Midbrain (tissue), 1 donor: Measurements from ENCODE around the gene VMP1.

Experiments used
- DNase-seq: peaks from one replicate; lab custom pipeline; 2025; lab: John Stamatoyannopoulos, UW

VMP1 gene

DNA sequence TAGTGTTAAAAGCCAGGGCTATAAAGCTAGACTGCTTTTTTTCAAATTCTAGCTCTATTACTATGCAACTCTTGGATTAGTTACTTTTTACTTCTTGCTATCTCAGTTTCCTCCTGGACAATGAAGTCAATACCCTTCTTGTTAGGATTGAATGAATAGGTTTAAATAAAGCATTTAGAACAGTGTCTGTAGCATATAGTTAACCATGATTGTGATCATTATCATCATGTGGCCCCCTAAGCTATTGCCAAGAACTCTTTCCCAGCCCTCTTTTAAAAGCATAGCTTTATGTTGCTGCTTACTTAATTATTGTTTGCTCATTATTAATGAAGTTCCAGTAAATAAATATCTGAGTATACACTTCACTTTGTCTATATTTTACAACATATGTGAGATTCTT, 4.5 kb downstream of the VMP1 start:
- DNase-seq = no peak

DNA sequence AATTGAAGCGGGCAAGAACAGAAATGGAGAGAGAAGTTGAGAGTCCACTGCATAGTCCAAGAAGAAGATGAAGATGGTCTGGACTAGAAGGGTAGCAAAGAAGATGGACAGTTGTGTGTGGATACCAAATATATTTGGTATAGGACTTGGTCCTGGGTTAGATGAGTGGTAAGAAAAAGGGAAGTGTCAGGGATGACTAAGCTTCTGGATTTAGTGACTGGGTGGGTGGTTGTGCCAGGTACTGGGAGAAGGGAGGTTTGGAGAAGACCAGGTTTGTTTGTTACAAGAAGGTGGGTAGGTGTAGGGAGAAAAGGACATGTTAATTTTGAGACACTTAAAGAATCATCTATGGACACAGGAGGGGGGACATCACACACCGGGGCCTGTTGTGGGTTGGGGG, 5.4 kb downstream of the VMP1 start:
- DNase-seq = no peak

GRCh38 chr17:59714255-59714654, 6.8 kb downstream of the VMP1 start:
- no peak for DNase-seq

DNA sequence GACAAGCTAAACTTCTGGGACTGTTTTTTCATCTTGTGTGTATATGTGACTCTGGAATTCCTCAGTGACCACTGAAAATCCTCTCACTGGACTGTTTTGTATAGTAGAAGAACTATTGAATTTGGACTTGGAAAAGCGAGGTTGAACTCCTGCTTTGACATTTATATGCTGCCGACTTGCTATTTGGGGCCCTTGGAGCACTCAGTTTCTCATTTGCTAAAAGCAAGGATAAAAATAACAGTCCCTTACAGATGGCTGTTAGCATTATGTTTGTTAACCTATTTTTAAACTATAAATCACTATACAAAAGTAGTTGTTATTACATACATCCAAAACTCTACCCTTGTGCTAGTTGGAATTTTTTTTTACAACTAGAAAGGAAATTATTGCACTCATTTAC, 9.0 kb downstream of the VMP1 start:
- no peak for DNase-seq

GRCh38 chr17:59719526-59719925, 12.1 kb downstream of the VMP1 start:
- peak; percentile 53 for DNase-seq

DNA sequence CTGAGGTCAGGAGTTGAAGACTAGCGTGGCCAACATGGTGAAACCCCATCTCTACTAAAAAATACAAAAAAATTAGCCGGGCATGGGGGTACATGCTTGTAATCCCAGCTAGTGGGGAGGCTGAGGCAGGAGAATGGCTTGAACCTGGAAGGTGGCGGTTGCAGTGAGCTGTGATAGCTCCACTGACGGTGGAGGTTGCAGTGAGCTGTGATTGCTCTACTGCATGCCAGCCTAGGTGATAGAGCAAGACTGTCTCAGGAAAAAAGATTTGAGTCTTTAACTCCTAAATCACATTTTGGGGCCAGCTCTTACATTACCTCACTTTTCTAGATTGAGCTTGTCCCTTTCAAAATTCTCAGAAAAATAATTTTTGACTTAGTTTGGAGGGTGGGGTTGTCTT, 15.2 kb downstream of the VMP1 start:
- no peak for DNase-seq

DNA sequence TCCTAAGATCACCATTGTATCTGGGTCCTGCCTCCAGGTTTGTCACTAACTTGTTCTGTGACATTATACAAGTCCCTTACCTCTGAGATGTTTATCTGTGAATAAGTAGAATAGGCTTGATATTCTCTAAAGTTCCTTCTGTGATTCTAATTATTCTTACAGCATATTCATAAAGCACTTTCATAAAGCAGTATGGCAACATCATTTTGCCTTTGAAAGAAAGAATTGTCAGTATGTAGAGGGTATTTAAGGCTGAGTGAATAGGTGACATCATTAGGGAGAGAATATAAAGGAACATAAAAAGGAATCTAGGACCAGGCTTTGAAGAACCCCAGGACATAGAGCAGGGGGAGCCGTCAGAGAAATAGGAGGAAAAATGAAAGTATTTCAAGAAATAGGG, 15.6 kb downstream of the VMP1 start:
- no peak for DNase-seq

GRCh38 chr17:59723607-59724006, 16.2 kb downstream of the VMP1 start:
- DNase-seq = no peak

GRCh38 chr17:59725691-59726090, 18.2 kb downstream of the VMP1 start:
- peak; percentile 23 for DNase-seq

DNA sequence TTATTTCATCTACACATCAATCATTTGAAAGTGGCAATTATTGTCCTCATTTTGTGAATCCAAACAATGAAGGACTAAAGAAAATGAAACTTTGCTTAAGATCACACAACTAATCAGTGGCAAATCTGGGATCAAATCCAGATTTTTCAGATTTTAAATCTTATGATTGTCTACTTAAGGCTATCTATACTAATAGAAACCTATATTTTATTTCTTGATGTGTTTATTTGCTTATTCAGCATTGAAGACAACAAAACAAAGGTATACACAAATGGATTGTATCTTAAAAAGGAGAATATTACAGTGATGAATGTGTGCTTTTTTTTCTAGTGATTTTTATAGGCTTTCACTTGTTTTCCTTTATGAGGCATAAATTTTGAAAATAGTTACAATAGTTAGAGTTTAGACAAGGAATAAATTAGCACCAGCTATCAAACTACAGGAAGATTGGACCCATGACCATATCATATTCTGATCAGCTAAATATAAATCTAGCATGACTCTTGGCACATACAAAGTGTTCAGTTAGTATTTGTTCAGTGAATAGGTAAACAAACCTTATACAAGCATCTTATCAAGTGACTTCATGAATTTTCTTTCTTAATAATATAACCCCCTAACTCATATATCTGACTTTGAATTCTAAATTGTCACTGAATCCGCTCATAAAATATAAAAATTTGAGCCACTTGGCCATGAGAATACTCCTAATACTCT, 20.5 kb downstream of the VMP1 start:
- DNase-seq = no peak

DNA sequence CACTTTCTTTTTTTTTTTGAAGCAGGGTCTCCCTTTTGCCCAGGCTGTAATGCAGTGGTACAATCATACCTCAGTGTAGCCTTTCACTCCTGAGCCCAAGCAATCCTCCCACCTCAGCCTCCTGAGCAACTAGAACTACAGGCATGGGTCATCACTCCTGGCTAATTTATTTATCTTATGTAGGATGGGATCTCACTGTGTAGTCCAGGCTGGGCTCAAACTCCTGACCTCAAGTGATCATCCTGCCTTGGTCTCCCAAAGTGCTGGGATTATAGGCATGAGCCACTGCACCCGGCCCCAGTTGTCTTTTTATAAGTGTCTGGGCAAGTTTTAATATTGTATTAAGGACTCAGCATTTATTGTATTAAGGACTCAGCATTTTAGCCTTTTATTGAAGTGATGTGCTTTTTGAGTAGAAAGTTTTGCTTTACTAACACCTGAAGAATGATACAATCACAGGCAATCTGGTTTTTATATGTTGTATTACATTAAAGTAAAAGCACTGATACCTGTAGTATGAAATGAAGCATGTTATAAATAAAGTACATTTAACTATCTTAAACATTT, 22.9 kb downstream of the VMP1 start:
- no peak for DNase-seq

GRCh38 chr17:59733697-59734096, 26.2 kb downstream of the VMP1 start:
- DNase-seq = no peak

DNA sequence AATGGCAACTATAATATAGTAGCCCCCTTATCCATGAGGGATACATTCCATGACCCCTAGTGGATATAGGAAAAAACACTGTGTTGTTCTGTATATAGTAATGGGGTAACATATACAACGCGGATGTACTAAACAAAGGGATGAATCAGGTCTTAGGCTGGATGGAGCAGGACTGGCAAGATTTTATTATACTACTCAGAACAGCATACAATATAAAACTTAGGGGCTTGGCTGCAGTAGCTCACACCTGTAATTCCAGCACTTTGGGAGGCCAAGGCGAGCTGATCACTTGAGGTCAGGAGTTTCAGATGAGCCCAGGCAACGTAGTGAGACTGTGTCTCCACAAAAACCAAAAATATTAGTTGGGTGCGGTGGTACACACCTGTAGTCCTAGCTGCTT, 26.8 kb downstream of the VMP1 start:
- DNase-seq = no peak

DNA sequence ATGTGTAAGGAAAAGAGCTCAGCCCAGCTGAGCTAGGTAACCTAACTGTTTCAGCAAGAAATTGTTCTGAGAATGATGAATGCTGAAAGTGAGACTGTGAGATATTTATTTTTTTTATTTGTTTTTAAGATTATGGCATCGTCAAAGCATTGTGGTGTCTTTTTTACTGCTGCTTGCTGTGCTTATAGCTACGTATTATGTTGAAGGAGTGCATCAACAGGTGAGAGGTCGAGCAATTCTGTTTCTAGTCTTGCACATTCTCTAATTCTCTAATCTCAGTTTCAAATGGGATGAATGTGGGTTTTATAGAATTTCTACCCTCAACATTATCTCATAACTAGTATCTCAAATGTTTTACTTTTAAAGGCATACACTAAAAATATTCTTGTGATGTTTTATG, 29.9 kb downstream of the VMP1 start:
- DNase-seq = no peak

GRCh38 chr17:59743842-59744241, 36.4 kb downstream of the VMP1 start:
- no peak for DNase-seq

DNA sequence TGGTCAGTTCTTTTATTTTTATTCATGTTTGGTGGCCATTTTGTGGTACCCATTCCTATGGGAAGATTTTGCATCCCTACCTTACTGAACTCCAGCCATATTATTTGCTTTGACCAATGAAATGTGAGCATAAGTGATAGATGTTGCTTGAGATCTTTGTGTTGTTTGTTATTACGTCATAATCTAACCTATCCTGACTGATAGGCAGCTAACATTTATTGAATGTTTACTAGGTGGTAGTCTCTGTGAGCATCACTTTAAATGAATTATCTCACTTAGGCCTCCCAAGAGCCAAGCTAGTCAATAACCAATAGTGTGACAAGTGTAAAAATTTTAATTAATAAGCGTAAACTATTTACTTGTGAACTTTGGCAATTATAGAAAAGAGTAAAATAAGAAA, 37.6 kb downstream of the VMP1 start:
- no peak for DNase-seq

GRCh38 chr17:59746849-59747445, 39.5 kb downstream of the VMP1 start:
- peak; percentile 46 for DNase-seq

- DNase-seq = no peak
Measured at GRCh38 chr17:59748591-59748990, 41.1 kb downstream of the VMP1 start.

- no peak for DNase-seq
Measured at GRCh38 chr17:59751955-59752413, 44.5 kb downstream of the VMP1 start.

GRCh38 chr17:59752446-59752845, 45.0 kb downstream of the VMP1 start:
- no peak for DNase-seq

DNA sequence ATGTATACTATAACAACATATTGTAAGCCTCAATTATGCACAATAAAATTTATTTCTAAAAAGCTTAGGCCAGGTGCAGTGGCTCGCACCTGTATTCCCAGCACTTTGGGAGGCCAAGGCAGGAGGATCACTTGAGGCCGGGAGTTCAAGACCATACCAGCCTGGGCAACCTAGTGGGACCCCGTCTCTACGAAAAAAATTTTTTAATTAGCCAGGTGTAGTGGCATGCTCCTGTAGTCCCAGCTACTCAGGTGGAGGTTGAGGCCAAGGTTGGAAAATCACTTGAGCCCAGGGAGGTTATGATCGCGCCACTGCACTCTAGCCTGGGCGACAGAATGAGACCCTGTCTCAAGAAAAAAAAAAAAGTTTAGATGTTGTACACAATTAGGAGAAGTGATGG, 45.5 kb downstream of the VMP1 start:
- DNase-seq = no peak

DNA sequence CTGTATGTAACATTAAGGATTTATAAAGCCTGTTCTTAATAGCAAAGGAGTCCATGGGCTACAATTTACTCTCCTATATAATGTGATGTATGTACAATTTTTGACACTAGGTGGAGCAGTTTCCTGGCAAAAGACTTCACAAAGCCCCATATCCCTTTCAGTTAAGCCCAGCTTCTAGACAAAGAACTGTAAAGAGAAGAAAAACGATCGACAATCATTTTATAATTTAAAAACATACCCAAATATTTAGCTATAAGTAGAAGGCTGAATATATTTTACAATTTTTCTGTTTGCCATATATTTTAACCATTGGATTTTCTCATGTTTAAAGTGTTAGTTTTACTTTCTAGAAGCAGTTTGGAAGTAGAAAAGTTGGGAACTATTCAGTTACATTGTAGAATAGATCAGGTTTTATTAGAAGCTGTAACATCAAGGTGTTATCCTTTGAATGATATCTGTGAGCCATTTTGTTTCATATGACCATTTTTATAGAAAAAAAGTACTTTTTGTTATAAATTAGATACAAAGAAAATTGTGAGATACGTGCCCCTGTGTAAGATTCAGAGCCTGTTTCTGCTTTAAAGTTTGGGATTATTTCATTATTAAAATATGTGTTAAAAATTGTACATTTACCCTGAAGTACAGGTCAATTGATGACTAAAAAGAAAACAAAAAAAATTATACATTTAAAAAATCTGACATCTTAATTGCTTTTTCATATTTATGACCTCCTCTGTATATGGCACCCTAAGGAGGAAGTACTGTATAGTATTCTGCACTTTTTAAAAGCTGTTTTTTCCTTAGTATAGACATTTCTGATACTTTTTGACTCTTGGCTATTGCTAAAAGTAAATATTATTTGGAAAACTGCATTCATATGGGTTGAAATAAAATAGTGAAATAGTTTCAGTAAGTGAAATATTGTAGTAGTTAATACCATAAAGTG, 46.3 kb downstream of the VMP1 start:
- peak; percentile 79 for DNase-seq
